ENCODE data around the gene MAGOH. TPM values are rescaled to one million over a fixed set of nuclear protein-coding genes. Genes with fewer than 3 reads are reported as not detected.
"Not testable (repeated sequence)": the region's sequence is repeated elsewhere in the genome, so short reads cannot be mapped to it uniquely, and the experiment has no call there.

The MAGOH gene
- total RNA-seq, 4 donors from 2014 or later: 5.0 to 48.6 (median 23.5) TPM

- Histone ChIP-seq H3K36me3 (peaks cover 0 to 87% (median 23%) of the 10 kb centered on the region in 4 donors), H3K27ac (no peak overlapping the region), H3K9me3 (peaks cover 9 to 12% of the 10 kb centered on the region in 2 donors), H3K4me1 (no peaks in the 10 kb centered on the region), H3K4me3 (no peak overlapping the region), H3K27me3 (no peaks in the 10 kb centered on the region)
- TF ChIP-seq EP300 (IDR thresholded peaks at IDR 0.05; ENCODE audit: low read depth): no peak
- WGBS, 2 donors (ENCODE audit: low coverage in 1 of 2): 91 to 100% methylated on average over 1 to 7 of the region's 7 CpGs
- DNase-seq: no peak
- in situ Hi-C loops (cut with MboI; ENCODE audit: low pct_ligation_motif_present in 1 of 4, low pct_unique_long_range_greater_than_20kb in 1 of 4, low sequenced_read_pairs in 3 of 4) (no loop called here), intact Hi-C loops (cut with DNase I; ENCODE audit: low total_unique reads) (no loop called here)
These were observed 28.0 kb downstream of the MAGOH start for GRCh38 chr1:53210352-53210751.

DNA sequence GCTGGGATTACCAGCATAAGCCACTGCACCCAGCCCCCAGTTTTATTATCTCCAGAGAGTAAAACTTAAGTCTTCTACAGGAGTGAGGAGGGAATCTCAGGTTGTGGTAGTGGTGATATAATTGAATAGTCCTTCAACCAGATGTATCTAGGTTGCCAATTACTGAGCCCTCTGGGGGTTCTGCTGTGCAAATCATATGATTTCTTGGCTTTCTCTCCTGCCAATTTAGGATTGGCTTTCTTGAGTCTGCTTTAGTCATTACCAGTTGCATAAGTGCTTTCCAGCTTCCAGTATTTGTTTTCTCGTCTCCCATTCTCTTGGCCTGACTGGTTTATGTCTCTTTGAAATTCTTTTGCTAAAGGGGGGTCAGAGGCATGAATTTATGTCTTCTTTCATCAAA lies 30.6 kb downstream of the MAGOH start:
- intact Hi-C loops (cut with DNase I; ENCODE audit: low total_unique reads): no loop called here
- no peak overlapping the region for H3K4me3 ChIP-seq
- peaks cover 0 to 94% (median 34%) of the 10 kb centered on the region in 4 donors for H3K36me3 ChIP-seq
- in situ Hi-C loops (cut with MboI; ENCODE audit: low pct_ligation_motif_present in 1 of 4, low pct_unique_long_range_greater_than_20kb in 1 of 4, low sequenced_read_pairs in 3 of 4): no loop called here
- H3K27me3 ChIP-seq: no peaks in the 10 kb centered on the region
- WGBS, 2 donors (ENCODE audit: low coverage in 1 of 2): 81 to 100% methylated on average over 1 of the region's 1 CpG
- TF ChIP-seq POLR2A (IDR thresholded peaks at IDR 0.05) (no peak), POLR2AphosphoS5 (IDR thresholded peaks at IDR 0.05) (no peak), EP300 (IDR thresholded peaks at IDR 0.05; ENCODE audit: low read depth) (no peak)
- TF ChIP-seq, protein P1, sequence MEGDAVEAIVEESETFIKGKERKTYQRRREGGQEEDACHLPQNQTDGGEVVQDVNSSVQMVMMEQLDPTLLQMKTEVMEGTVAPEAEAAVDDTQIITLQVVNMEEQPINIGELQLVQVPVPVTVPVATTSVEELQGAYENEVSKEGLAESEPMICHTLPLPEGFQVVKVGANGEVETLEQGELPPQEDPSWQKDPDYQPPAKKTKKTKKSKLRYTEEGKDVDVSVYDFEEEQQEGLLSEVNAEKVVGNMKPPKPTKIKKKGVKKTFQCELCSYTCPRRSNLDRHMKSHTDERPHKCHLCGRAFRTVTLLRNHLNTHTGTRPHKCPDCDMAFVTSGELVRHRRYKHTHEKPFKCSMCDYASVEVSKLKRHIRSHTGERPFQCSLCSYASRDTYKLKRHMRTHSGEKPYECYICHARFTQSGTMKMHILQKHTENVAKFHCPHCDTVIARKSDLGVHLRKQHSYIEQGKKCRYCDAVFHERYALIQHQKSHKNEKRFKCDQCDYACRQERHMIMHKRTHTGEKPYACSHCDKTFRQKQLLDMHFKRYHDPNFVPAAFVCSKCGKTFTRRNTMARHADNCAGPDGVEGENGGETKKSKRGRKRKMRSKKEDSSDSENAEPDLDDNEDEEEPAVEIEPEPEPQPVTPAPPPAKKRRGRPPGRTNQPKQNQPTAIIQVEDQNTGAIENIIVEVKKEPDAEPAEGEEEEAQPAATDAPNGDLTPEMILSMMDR (IDR thresholded peaks at IDR 0.05): no peak
- H3K27ac ChIP-seq: no peak overlapping the region
- H3K4me1 ChIP-seq: no peaks in the 10 kb centered on the region
- H3K9me3 ChIP-seq: peaks cover 13 to 15% of the 10 kb centered on the region in 2 donors
- DNase-seq: no peak

DNA sequence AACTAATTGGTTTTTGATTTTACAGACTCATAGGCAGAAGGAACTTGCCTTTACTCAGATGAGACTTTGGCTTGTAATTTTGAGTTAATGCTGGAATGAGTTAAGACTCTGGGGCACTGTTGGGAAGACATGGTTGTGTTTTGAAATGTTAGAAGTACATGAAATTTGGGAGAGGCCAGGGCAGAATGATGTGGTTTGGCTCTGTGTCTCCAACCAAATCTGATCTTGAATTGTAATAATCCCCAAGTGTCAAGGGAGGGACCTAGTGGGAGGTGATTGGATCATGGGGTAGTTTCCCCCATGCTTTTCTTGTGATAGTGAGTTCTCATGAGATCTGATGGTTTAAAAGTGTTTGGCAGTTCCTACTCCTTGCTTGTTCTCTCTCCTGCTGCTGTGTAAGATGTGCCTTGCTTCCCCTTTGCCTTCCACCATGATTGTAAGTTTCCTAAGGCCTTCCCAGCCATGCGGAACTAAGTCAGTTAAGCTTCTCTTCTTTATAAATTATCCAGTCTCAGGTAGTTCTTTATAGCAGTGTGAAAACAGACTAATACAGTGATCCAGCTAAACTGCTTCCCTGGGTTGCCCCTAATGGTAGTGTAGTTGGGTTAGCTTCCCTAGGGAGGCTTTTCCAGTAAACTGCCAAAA lies 31.5 kb downstream of the MAGOH start:
- 86 to 100% methylated on average over 1 of the region's 1 CpG for WGBS, 2 donors (ENCODE audit: low coverage in 1 of 2)
- in situ Hi-C loops (cut with MboI; ENCODE audit: low pct_ligation_motif_present in 1 of 4, low pct_unique_long_range_greater_than_20kb in 1 of 4, low sequenced_read_pairs in 3 of 4) (no loop called here), intact Hi-C loops (cut with DNase I; ENCODE audit: low total_unique reads) (no loop called here)
- no peaks in the 10 kb centered on the region for H3K27me3 ChIP-seq
- H3K9me3 ChIP-seq: peaks cover 13 to 15% of the 10 kb centered on the region in 2 donors
- no peak overlapping the region for H3K27ac ChIP-seq
- TF ChIP-seq, protein P1 (IDR thresholded peaks at IDR 0.05): no peak
- no peak for TF ChIP-seq POLR2AphosphoS5 (IDR thresholded peaks at IDR 0.05)
- TF ChIP-seq EP300 (IDR thresholded peaks at IDR 0.05; ENCODE audit: low read depth): no peak
- no peak for TF ChIP-seq POLR2A (IDR thresholded peaks at IDR 0.05)
- H3K4me1 ChIP-seq: no peaks in the 10 kb centered on the region
- no peak overlapping the region for H3K4me3 ChIP-seq
- H3K36me3 ChIP-seq: peaks cover 0 to 96% (median 38%) of the 10 kb centered on the region in 4 donors
- no peak for DNase-seq

DNA sequence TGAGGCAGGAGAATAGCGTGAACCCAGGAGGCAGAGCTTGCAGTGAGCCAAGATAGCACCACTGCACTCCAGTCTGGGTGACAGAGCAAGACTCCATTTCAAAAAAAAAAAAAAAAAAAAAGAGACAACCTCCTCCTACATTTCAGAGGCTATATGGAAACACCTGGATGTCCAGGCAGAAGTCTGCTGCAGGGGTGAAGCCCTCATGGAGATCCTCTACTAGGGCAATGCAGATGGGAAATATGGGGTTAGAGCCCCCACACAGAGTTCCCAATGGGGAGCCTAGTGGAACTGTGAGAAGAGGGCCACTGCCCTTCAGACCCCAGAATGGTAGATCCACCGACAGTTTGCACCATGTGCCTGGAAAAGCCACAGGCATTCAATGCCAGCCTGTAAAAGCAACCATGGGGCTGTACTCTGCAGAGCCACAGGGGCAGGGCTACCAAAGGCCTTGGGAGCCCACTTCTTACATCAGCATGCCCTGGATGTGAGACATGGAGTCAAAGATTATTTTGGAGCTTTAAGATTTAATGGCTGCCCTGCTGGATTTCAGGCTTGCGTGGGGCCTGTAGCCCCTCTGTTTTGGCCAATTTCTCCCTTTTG lies 32.1 kb downstream of the MAGOH start:
- DNase-seq; H3K4me1 ChIP-seq; H3K27ac ChIP-seq; in situ Hi-C loops (cut with MboI; ENCODE audit: low pct_ligation_motif_present in 1 of 4, low pct_unique_long_range_greater_than_20kb in 1 of 4, low sequenced_read_pairs in 3 of 4); H3K27me3 ChIP-seq; intact Hi-C loops (cut with DNase I; ENCODE audit: low total_unique reads); H3K4me3 ChIP-seq: not testable (repeated sequence)
- peaks cover 13 to 15% of the 10 kb centered on the region in 2 donors for H3K9me3 ChIP-seq
- WGBS, 2 donors (ENCODE audit: low coverage in 1 of 2): 95 to 100% methylated on average over 1 to 3 of the region's 3 CpGs
- peaks cover 0 to 96% (median 38%) of the 10 kb centered on the region in 4 donors for H3K36me3 ChIP-seq

- intact Hi-C loops (cut with DNase I; ENCODE audit: low total_unique reads); H3K27me3 ChIP-seq; DNase-seq; H3K27ac ChIP-seq; H3K4me1 ChIP-seq; H3K4me3 ChIP-seq; in situ Hi-C loops (cut with MboI; ENCODE audit: low pct_ligation_motif_present in 1 of 4, low pct_unique_long_range_greater_than_20kb in 1 of 4, low sequenced_read_pairs in 3 of 4): not testable (repeated sequence)
- Histone ChIP-seq H3K9me3 (peaks cover 13 to 15% of the 10 kb centered on the region in 2 donors), H3K36me3 (peaks cover 0 to 91% (median 37%) of the 10 kb centered on the region in 4 donors)
- WGBS, 2 donors (ENCODE audit: low coverage in 1 of 2): 100% methylated on average over 1 of the region's 1 CpG; no CpG with 5 or more reads in 1 of the 2 donors
These were observed 32.8 kb downstream of the MAGOH start for GRCh38 chr1:53205496-53205895.

Data from transverse colon (tissue), 4 donors.